ENCODE data around the gene TNS1. TPM values are rescaled to one million over a fixed set of nuclear protein-coding genes. Genes with fewer than 3 reads are reported as not detected.

Gene TNS1
- total RNA-seq, 2 donors from 2014 or later, result 0.65 to 0.93 TPM

DNA sequence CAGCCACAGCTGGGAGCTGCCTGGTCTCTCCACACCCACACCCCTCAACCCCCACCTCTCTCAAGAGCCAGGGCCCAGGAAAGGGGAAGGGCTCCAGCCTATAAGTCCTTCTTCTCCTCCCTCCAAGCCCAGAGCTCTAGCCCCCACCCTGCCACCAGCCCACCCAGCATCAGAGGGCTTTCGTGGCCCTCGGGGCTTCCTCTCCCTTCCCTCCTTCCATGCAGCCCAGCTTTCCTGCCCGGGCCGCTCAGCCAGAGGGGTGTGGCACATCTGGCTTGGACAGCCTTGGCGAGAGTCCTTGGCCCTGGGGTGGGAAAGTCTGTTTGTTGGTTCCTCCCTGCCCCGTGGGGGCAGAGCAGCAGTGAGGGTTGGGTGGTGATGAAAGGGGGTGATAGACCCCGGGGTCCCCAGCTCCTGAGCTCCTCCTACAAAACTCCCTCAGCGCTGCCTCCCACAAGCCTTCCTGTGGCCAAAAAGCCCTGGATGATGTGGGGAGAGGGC, 7.0 kb downstream of the TNS1 start:
- no peaks in the 10 kb centered on the region for H3K36me3 Mint-ChIP-seq (ENCODE audit: insufficient read depth in 2 of 2)
- H3K27me3 Mint-ChIP-seq (ENCODE audit: low read depth), result peaks cover 7% of the 10 kb centered on the region
- no peaks in the 10 kb centered on the region for H3K9me3 Mint-ChIP-seq
- DNase-seq (no peak), ATAC-seq (replicated peaks in 1 of 2) (no peak)
- H3K27ac Mint-ChIP-seq, result no peak overlapping the region
- H3K4me3 Mint-ChIP-seq, result no peak overlapping the region
- H3K4me1 Mint-ChIP-seq (ENCODE audit: low read depth), result no peaks in the 10 kb centered on the region

DNA sequence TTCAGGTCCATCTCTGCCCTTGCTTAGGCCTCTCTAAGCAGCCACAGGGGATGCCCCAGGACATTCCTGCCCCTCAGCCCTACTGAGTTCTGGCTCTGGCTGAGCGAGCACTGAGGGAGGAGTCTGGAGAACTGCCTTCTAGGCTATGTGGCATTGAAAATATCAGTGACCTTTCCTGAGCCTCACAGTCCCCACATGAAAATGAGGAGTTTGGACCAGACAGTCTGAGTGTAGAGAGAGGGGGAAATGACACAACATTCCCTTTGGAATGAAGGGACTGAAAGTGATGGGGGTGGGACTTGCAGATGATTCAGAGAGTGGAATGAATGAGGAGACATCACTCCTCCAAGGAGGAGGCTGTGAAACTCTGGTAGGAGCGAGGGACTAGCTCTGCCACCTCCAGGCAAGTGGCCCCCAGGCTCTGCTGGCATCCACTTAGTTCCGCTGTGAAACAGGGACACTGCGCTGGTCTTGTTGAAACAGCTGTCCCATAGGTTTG, 8.0 kb downstream of the TNS1 start:
- no peaks in the 10 kb centered on the region for H3K4me1 Mint-ChIP-seq (ENCODE audit: low read depth)
- no peaks in the 10 kb centered on the region for H3K9me3 Mint-ChIP-seq
- ATAC-seq (replicated peaks in 1 of 2) (no peak), DNase-seq (no peak)
- no peak overlapping the region for H3K4me3 Mint-ChIP-seq
- H3K27ac Mint-ChIP-seq, result no peak overlapping the region
- H3K36me3 Mint-ChIP-seq (ENCODE audit: insufficient read depth in 2 of 2), result no peaks in the 10 kb centered on the region
- peaks cover 7% of the 10 kb centered on the region for H3K27me3 Mint-ChIP-seq (ENCODE audit: low read depth)

DNA sequence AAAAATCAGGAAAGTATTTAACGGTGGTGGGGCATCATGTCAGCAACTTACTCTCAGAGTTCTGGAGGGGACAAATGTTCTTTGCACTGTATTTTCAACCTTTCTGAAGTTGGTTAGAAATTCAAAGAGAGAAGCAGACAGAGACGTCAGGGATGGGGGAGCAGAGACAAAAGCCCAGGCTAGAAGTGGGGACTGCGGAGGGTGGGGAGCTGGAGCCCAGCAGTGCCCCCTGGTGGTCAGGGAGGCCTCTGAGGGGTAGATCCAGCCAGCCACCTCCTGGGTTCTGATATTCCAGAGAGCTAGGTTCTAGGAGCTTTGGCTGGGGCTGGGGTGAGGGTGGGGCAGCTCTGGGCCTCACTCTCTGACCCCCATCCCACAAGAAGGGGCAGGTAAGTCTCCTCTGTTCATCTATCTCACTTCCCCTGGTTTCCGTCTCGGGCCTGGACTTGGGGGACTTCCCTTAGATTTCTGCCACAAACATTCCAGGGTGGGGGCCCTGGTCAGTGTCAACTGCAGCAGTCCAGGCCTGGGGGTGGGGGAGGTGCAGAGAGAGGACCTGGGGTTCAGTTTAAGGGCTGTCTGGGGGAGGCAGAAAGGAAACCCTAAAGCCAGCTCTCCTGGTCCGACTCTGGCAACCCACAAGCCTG, 8.9 kb downstream of the TNS1 start:
- ATAC-seq (replicated peaks in 1 of 2), result peak; percentile 45 to 56
- Mint-ChIP-seq H3K4me1 (ENCODE audit: low read depth) (no peaks in the 10 kb centered on the region), H3K9me3 (no peaks in the 10 kb centered on the region), H3K36me3 (ENCODE audit: insufficient read depth in 2 of 2) (no peaks in the 10 kb centered on the region), H3K27me3 (ENCODE audit: low read depth) (peaks cover 8% of the 10 kb centered on the region), H3K4me3 (no peak overlapping the region), H3K27ac (no peak overlapping the region)
- peak; percentile 69 to 72 for DNase-seq

DNA sequence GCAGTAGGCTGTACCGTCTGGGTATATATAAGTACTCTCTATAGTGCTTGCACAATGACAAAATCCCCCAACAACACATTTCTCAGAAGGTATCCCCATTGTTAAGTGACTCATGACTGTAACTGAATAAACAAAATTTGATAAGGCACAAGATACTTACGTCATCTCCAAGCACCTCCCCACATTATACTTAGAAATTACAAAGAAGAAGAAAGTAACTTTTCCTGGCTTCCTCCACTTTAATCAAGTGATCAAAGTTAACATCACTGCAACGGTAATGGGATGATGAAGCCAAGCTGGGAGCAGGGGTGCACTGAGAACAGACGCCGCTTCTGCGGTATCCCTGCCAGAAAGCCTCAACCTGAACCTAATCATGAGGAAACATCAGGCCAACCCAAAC, 9.7 kb downstream of the TNS1 start:
- no peak for DNase-seq
- Mint-ChIP-seq H3K27ac (no peak overlapping the region), H3K4me3 (no peak overlapping the region), H3K9me3 (no peaks in the 10 kb centered on the region), H3K4me1 (ENCODE audit: low read depth) (no peaks in the 10 kb centered on the region), H3K27me3 (ENCODE audit: low read depth) (peaks cover 12% of the 10 kb centered on the region), H3K36me3 (ENCODE audit: insufficient read depth in 2 of 2) (no peaks in the 10 kb centered on the region)
- peak in 1 of 2 donors; percentile 18 for ATAC-seq (replicated peaks in 1 of 2)

DNA sequence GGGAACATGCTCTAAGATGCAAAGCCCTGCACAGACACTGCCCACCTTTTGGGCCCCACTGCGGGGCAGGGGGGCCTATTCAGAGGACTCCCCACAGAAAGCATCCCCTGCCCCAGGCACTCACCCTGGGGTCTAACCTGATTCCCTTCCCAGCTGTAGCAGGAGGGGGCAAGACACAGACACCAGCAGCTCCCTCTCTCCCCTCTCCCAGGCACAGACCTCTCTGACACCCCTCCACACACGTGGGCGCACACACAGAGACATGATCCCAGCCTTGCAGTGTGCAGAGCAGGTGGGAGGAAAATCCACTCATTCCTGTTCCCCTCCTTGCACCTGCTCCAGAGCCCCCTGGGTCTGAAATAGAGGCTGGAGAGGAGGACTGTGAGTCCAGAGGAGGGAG, 10.7 kb downstream of the TNS1 start:
- no peak overlapping the region for H3K4me3 Mint-ChIP-seq
- H3K4me1 Mint-ChIP-seq (ENCODE audit: low read depth), result no peaks in the 10 kb centered on the region
- no peak overlapping the region for H3K27ac Mint-ChIP-seq
- ATAC-seq (replicated peaks in 1 of 2) (no peak), DNase-seq (no peak)
- H3K36me3 Mint-ChIP-seq (ENCODE audit: insufficient read depth in 2 of 2), result no peaks in the 10 kb centered on the region
- H3K9me3 Mint-ChIP-seq, result no peaks in the 10 kb centered on the region
- H3K27me3 Mint-ChIP-seq (ENCODE audit: low read depth), result peaks cover 12% of the 10 kb centered on the region

DNA sequence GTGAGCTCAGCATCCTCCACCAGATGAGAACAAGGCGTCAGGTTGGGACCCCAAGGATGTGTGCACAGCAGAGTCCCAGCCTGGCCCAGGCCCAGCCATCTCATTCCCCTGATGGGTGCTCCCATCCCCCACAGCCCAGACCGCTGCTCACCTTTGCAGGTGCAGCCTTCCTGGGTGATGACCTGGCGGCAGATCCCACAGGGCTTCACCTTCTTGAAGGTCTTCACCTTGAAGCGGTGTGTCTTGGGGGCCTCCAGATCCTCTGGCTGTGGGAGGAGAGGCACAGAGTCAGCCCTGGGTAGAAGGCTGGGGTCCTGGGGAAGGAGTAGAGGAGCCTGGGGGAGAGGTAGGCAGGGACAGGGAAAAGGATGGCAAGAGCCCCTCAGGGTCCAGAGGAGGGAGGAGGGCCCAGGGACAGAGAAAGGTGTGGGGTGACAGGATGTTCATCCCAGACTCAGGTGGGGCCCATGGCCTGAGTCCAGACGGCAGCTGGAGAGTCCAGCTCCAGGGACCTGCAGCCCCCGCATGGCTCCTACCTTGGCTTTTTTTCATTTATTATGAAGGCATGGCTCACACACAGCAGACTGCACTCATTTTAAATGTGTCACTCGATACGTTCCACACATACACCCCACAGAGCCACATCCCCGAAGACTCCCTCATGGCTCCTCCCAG, 11.9 kb downstream of the TNS1 start:
- Mint-ChIP-seq H3K9me3 (no peaks in the 10 kb centered on the region), H3K36me3 (ENCODE audit: insufficient read depth in 2 of 2) (no peaks in the 10 kb centered on the region), H3K4me1 (ENCODE audit: low read depth) (no peaks in the 10 kb centered on the region), H3K4me3 (no peak overlapping the region), H3K27ac (no peak overlapping the region), H3K27me3 (ENCODE audit: low read depth) (peaks cover 12% of the 10 kb centered on the region)
- ATAC-seq (replicated peaks in 1 of 2), result no peak
- no peak for DNase-seq

DNA sequence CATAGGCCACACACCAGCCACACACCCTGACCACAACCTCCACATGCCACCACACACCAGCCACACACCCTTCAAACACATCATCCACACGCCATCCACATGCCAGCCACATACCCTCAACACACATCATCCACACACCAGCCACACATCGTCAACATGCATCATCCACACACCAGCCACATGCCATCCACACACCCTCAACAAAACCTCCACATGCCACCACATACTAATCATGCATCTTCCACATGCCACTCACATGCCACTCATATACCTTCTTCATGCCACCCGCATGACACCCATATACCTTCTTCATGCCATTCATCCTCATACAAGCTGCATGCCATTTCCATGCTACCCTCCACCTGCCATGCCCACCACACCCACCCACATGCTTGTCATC, 12.4 kb downstream of the TNS1 start:
- Mint-ChIP-seq H3K9me3 (no peaks in the 10 kb centered on the region), H3K36me3 (ENCODE audit: insufficient read depth in 2 of 2) (no peaks in the 10 kb centered on the region), H3K4me1 (ENCODE audit: low read depth) (no peaks in the 10 kb centered on the region), H3K4me3 (no peak overlapping the region), H3K27ac (no peak overlapping the region), H3K27me3 (ENCODE audit: low read depth) (peaks cover 12% of the 10 kb centered on the region)
- ATAC-seq (replicated peaks in 1 of 2) (no peak), DNase-seq (no peak)

DNA sequence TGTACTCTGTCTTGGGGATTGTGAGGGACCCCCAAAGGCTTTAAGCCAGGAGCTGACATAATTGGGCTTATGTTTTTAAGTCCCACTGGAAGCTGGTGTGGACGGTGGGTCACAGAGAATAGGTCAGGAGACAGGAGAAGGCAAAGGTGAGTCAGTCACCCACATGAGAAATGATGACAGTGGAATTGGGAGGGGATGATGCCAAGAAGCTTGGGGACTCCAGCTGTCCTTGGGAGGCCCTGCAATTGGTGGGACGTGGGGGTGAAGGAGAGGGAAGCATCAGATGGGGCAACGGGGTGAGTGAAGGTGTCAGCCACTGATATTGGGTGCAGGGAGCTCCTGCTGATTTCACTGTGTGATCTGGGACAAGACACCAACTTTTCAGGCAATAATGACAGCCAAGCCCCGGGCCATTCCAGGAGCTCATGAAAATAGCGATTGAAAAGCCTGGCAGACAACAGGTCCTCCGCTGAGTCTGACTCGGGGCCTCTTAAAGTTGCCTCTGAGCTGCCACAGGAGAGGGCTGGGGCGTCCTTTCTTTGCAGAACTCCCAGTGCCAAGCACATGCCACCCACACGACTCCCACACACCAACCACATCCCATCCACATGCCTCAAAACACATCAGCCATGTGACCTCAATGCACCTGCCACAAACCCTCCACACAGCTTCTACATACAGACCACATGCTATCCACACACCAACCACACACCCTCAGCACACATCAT, 13.4 kb downstream of the TNS1 start:
- Mint-ChIP-seq H3K9me3 (no peaks in the 10 kb centered on the region), H3K4me1 (ENCODE audit: low read depth) (no peaks in the 10 kb centered on the region), H3K27me3 (ENCODE audit: low read depth) (peaks cover 12% of the 10 kb centered on the region), H3K4me3 (no peak overlapping the region), H3K27ac (no peak overlapping the region), H3K36me3 (ENCODE audit: insufficient read depth in 2 of 2) (no peaks in the 10 kb centered on the region)
- ATAC-seq (replicated peaks in 1 of 2) (peak; percentile 27 to 53), DNase-seq (peak in 1 of 2 donors; percentile 40)

DNA sequence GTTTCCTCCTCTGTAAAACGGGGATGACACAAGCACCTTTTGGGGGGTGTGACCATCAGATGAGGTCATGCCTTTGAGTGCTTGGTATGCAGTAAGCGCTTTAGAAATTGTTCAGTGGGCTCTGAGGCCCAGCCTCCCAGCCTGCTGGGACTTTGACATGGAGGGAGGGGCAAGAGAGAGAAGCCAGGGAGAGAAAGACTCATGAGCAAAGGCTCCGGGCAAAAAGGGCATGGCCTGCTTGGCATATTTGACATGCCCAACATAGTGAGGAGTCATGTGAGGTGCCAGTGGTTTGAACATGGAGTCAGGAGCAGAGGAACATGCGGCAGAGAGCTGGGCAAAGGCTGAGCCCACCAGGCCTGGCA, 14.0 kb downstream of the TNS1 start:
- DNase-seq (no peak), ATAC-seq (replicated peaks in 1 of 2) (no peak)
- peak overlapping the region; percentile 31 for H3K27ac Mint-ChIP-seq
- no peaks in the 10 kb centered on the region for H3K36me3 Mint-ChIP-seq (ENCODE audit: insufficient read depth in 2 of 2)
- no peaks in the 10 kb centered on the region for H3K4me1 Mint-ChIP-seq (ENCODE audit: low read depth)
- peaks cover 12% of the 10 kb centered on the region for H3K27me3 Mint-ChIP-seq (ENCODE audit: low read depth)
- H3K4me3 Mint-ChIP-seq, result no peak overlapping the region
- H3K9me3 Mint-ChIP-seq, result no peaks in the 10 kb centered on the region

DNA sequence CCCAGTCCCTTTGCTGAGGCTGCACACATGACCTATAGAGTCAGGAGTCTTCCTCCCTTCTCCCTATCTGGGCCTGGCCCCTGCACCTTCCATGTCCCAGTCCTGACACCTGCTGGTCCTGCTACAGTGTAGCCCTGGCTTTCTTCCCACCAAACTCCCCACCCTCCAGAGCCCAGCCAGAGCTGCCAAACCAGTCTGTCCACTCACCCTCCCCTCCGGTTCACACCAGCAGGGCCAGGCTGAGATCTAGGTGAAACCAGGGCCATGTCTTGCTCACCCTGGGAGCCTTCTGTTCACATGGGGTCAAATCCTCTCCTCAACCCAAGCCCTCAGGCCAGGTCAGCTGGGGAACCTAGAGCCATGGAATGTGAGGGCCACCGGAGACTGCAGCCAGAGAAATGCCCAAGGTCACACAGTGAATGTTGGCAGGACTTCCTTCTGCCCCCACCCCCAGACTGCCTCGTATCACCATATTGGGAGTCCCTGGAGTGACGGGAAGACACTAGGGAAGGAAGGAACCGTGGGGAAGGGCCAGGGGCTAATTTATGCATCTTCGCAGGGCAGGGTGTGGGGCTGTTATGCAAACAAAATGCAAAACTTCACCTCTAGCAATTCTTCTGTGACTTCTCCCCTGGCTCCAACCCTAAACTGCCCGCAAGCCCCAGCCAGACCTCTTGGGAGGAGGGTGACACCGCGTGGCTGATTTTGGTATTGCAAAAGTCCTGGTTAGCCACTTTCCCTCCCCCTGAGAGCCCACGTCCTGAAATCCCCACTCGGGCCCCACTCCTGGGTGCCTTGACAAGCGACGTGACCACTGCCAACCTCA, 14.6 kb downstream of the TNS1 start:
- H3K4me3 Mint-ChIP-seq, result no peak overlapping the region
- ATAC-seq (replicated peaks in 1 of 2), result peak; percentile 48 to 65
- peak; percentile 76 to 77 for DNase-seq
- peaks cover 12% of the 10 kb centered on the region for H3K27me3 Mint-ChIP-seq (ENCODE audit: low read depth)
- H3K27ac Mint-ChIP-seq, result no peak overlapping the region
- H3K4me1 Mint-ChIP-seq (ENCODE audit: low read depth), result no peaks in the 10 kb centered on the region
- H3K9me3 Mint-ChIP-seq, result no peaks in the 10 kb centered on the region
- no peaks in the 10 kb centered on the region for H3K36me3 Mint-ChIP-seq (ENCODE audit: insufficient read depth in 2 of 2)

DNA sequence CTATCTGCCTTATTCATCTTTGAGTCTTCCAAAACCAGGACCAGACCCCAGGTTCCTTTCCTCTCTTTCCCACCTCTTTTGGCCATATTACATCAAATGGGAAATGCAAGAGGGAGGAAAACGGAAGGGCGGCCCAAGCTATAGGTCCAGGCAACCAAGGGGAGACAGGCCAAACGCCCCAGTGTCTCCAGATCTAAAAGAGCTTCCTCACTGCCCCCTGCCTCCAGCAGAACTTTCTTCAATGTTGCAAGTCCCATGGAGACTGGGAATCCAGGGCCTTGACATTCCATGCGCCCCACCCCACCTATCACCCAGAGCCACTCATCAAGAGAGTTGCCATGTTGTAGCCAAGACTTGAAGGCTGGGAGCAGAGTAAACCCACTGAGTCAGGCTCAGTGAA, 15.4 kb downstream of the TNS1 start:
- Mint-ChIP-seq H3K4me3 (no peak overlapping the region), H3K9me3 (no peaks in the 10 kb centered on the region), H3K4me1 (ENCODE audit: low read depth) (no peaks in the 10 kb centered on the region), H3K27me3 (ENCODE audit: low read depth) (peaks cover 8% of the 10 kb centered on the region), H3K36me3 (ENCODE audit: insufficient read depth in 2 of 2) (no peaks in the 10 kb centered on the region), H3K27ac (no peak overlapping the region)
- DNase-seq (no peak), ATAC-seq (replicated peaks in 1 of 2) (no peak)

DNA sequence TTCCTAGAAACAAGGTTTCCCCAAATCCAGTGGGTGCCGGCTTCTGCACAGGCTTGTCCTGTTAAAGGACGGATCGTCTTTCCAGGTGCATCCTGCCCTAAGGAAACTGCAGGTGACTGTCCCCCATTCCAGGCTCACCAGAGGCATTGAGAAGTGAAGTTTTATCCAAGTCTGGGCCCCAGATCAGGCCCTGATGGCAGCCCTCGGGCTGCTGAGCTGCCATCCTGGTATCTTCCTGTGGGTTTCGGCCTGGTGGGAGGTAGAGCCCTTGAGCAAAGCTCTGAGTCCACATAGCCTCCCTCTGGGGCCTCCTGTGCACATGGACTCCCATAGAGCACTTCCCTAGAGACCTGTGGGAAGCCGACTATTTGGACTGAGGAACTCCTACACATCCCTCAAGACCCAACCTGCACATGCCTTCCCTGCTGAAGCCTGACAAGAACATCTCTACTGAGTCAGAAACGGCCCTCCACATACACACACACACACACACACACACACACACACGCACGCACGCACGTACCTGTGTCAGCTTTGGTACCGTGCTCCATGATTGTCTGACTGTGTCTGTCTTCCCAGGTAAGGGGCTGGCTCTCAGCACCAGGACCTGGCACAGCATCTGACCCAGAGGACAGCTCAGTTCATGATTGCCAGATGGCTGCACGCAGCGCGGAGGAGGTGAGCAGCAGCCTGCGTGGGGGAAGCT, 16.4 kb downstream of the TNS1 start:
- Mint-ChIP-seq H3K4me3 (no peak overlapping the region), H3K4me1 (ENCODE audit: low read depth) (no peaks in the 10 kb centered on the region), H3K27ac (no peak overlapping the region), H3K27me3 (ENCODE audit: low read depth) (peaks cover 5% of the 10 kb centered on the region), H3K9me3 (no peaks in the 10 kb centered on the region), H3K36me3 (ENCODE audit: insufficient read depth in 2 of 2) (no peaks in the 10 kb centered on the region)
- no peak for ATAC-seq (replicated peaks in 1 of 2)
- no peak for DNase-seq
